ENCODE data around the gene DOCK10.

The DOCK10 gene

DNA sequence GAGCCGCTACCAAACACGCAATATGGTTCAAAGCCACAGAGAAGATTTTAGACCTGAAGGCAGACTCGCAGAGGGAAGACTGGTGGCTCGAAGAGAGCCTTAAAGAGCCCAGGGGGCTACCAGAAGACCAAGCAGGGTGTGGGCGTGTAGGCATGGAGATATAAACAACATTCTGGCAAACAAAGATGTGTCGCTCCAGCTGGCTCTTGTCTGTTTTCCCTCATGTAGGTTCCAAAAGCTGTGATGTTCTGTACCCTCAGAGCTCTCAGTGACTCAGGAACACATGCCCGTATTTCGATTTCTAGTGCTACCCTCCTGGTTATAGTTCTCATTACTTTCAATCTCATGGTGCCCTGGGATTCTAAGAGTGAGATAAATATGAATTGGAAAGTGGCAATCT is 44.5 kb downstream of the DOCK10 start:
- no peak for DNase-seq (ENCODE audit: low read depth)
- no peak overlapping the region for H3K4me3 ChIP-seq (ENCODE audit: low read depth, low read length)
- TF ChIP-seq, protein P1, sequence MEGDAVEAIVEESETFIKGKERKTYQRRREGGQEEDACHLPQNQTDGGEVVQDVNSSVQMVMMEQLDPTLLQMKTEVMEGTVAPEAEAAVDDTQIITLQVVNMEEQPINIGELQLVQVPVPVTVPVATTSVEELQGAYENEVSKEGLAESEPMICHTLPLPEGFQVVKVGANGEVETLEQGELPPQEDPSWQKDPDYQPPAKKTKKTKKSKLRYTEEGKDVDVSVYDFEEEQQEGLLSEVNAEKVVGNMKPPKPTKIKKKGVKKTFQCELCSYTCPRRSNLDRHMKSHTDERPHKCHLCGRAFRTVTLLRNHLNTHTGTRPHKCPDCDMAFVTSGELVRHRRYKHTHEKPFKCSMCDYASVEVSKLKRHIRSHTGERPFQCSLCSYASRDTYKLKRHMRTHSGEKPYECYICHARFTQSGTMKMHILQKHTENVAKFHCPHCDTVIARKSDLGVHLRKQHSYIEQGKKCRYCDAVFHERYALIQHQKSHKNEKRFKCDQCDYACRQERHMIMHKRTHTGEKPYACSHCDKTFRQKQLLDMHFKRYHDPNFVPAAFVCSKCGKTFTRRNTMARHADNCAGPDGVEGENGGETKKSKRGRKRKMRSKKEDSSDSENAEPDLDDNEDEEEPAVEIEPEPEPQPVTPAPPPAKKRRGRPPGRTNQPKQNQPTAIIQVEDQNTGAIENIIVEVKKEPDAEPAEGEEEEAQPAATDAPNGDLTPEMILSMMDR (IDR thresholded peaks at IDR 0.05; ENCODE audit: control insufficient read depth, extremely low read depth, insufficient read depth), result no peak

DNA sequence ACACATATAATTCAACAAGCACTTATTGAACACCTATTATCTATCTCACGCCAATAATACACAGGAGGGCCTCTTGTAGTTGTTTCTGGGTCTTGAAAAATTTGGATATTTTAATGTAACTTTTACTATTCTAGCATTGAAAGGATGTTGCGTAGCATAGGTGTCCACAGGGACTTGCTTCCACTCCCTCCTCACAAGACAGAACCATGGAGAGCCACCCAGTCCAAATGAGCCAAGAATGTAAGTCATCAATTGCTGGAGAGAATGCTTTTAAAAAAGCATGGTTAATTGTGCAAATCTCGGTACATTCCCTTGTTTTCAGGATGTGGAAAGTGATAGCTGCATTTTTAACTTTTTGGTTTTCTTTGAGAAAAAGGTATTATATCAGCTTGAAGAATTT is 46.8 kb downstream of the DOCK10 start:
- TF ChIP-seq, protein P1 (IDR thresholded peaks at IDR 0.05; ENCODE audit: control insufficient read depth, extremely low read depth, insufficient read depth), result no peak
- H3K4me3 ChIP-seq (ENCODE audit: low read depth, low read length), result no peak overlapping the region
- DNase-seq (ENCODE audit: low read depth), result no peak

DNA sequence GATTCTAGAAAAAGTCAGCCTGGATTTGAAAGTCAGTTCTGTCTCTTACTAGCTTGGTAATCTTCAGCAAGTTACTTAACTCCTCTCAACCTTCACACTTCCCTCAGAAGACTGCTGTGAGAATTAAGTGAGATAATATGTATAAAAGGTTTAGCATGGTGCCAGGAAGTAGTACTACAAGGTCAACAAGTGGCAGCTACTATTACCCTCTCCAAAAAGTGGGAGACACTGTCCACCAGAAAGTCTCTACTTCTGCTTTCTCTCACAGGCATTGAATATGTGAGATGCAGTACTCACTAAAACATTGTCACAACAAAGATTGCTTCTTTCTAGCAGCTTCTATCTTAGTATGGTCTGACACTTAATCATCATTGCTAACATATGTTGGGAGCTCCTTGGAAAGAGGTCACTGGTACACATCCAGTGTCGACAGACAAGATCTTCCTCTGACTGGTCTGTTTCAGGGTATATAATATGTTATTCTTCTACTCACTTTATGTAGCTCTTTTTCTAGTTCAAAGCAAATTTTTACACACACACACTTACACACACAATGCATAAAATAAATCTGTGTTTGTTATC is 47.9 kb downstream of the DOCK10 start:
- no peak for DNase-seq (ENCODE audit: low read depth)
- TF ChIP-seq, protein P1 (IDR thresholded peaks at IDR 0.05; ENCODE audit: control insufficient read depth, extremely low read depth, insufficient read depth), result no peak
- H3K4me3 ChIP-seq (ENCODE audit: low read depth, low read length), result no peak overlapping the region

DNA sequence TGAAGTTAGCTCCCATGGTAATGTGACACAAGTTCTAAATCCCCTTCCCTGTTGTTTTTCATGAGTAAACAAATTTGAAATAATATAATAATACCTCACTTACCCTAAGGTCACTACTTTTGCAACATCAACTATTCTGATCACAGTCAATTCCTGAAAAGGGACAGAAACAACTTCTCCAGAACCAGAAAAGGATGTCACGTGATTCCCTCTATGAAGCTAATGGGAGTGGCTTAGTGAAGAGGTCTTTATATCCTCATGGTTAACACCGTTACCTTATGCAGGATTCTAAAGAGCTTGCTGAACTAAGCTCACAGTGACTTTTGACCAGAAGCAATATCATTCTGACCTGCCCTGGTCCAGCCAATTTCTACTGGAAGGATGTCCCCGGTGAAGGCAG is 51.6 kb downstream of the DOCK10 start:
- H3K4me3 ChIP-seq (ENCODE audit: low read depth, low read length), result no peak overlapping the region
- DNase-seq (ENCODE audit: low read depth), result no peak
- TF ChIP-seq, protein P1 (IDR thresholded peaks at IDR 0.05; ENCODE audit: control insufficient read depth, extremely low read depth, insufficient read depth), result no peak

DNA sequence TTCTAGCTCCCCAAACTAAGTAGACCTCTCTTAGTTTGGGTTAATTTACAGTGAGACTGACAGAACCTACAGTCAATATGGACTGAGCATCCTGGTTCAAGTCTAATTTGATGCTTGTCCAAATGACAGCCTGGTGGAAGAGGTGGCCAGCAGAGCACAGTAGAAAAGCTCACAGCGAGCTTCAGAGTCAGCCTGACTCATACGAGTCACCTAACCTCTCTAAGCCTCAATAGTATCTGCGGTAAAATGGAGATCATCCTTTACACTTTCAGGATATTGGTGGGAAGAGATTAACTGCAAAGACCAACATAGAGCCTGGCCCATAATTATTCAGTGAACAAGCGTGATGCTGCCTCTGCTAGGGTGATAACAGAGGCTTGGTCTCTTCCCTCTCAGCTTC is 54.5 kb downstream of the DOCK10 start:
- DNase-seq (ENCODE audit: low read depth), result no peak
- TF ChIP-seq, protein P1 (IDR thresholded peaks at IDR 0.05; ENCODE audit: control insufficient read depth, extremely low read depth, insufficient read depth), result no peak
- H3K4me3 ChIP-seq (ENCODE audit: low read depth, low read length), result no peak overlapping the region

DNA sequence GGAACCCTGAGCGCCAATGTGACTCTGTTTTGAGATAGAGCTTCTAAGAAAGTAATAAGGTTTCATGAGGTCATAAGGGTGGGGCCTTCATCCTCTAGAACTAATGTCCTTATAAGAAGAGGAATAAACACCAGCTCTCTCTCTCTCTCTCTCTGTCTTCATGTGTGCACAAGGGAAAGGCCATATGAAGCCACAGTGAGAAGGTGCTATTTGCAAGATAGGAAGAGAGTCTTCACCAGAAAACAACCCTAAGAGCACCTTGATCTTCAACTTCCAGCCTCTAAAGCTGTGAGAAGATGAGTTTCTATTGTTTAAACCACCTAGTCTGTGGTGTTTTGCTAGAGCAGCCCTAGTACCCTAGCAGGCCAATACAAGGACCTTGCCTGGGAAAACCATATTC is 55.8 kb downstream of the DOCK10 start:
- no peak for DNase-seq (ENCODE audit: low read depth)
- TF ChIP-seq, protein P1 (IDR thresholded peaks at IDR 0.05; ENCODE audit: control insufficient read depth, extremely low read depth, insufficient read depth), result no peak
- no peak overlapping the region for H3K4me3 ChIP-seq (ENCODE audit: low read depth, low read length)

DNA sequence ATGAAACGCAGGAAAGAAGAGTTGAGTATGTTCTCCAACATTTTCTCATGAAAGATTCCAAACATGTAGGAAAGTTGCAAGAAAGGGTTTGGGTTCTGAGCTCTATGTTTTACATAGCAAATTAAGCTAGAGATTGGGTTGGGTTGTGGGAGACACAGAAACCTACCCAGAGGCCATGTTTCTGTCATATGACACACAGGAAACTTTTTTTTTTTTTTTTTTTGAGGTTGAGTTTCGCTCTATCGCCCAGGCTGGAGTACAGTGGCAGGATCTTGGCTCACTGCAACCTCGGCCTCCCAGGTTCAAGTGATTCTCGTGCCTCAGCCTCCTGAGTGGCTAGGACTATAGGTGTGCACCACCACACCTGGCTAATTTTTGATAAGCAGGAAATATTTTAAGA is 57.6 kb downstream of the DOCK10 start:
- TF ChIP-seq, protein P1 (IDR thresholded peaks at IDR 0.05; ENCODE audit: control insufficient read depth, extremely low read depth, insufficient read depth), result no peak
- no peak for DNase-seq (ENCODE audit: low read depth)
- H3K4me3 ChIP-seq (ENCODE audit: low read depth, low read length), result no peak overlapping the region
